IPS-18a (cell line): ENCODE measurements around the gene MTA1.

Experiments used
- H3K27ac ChIP-seq: one replicate; pipeline ENCODE4 v1.5.1; 2013; ENCODE audit warnings: low read length
- H3K27me3 ChIP-seq: one replicate; pipeline ENCODE4 v1.6.1; 2013; ENCODE audit warnings: mild to moderate bottlenecking, low read length; ENCODE audit not compliant: control insufficient read depth, insufficient read depth
- H3K36me3 ChIP-seq: one replicate; pipeline ENCODE4 v1.6.1; 2013; ENCODE audit warnings: low read depth, low read length; ENCODE audit not compliant: control insufficient read depth
- H3K4me1 ChIP-seq: one replicate; pipeline ENCODE4 v1.6.1; 2013; ENCODE audit warnings: low read depth, low read length; ENCODE audit not compliant: control insufficient read depth
- H3K4me3 ChIP-seq: one replicate; pipeline ENCODE4 v1.5.1; 2013; ENCODE audit warnings: low read length
- H3K9ac ChIP-seq: one replicate; pipeline ENCODE4 v1.6.1; 2013; ENCODE audit warnings: mild to moderate bottlenecking, low read length, moderate library complexity
- H3K9me3 ChIP-seq: one replicate; pipeline ENCODE4 v1.6.1; 2013; ENCODE audit warnings: low read depth, low read length; ENCODE audit not compliant: control insufficient read depth

MTA1 gene

GRCh38 chr14:105473677-105474482 lies 54.3 kb downstream of the MTA1 start:
- no peaks in the 10 kb centered on the region for H3K9me3 ChIP-seq
- peaks cover 4% of the 10 kb centered on the region for H3K36me3 ChIP-seq
- H3K4me1 ChIP-seq: peaks cover 7% of the 10 kb centered on the region
- H3K27ac ChIP-seq: no peak overlapping the region
- H3K9ac ChIP-seq: peak overlapping the region; percentile 50
- peak overlapping the region; percentile 44 for H3K4me3 ChIP-seq
- H3K27me3 ChIP-seq: peaks cover 42% of the 10 kb centered on the region

GRCh38 chr14:105474483-105475268 lies 55.0 kb downstream of the MTA1 start, which contains the start of gene CRIP2:
TSS of gene CRIP2 (plus strand) at chr14:105474821. CDS start at chr14:105474863, 42 bp downstream.
- H3K9me3 ChIP-seq: no peaks in the 10 kb centered on the region
- H3K27ac ChIP-seq: no peak within 1 kb of the TSS
- H3K4me1 ChIP-seq: peaks cover 7% of the 10 kb centered on the region
- H3K27me3 ChIP-seq: peaks cover 50% of the 10 kb centered on the region
- H3K36me3 ChIP-seq: no peaks in the 10 kb centered on the region
- peak within 1 kb of the TSS; percentile 45 for H3K4me3 ChIP-seq
- H3K9ac ChIP-seq: peak within 1 kb of the TSS; percentile 50

GRCh38 chr14:105475269-105476096 lies 55.9 kb downstream of the MTA1 start:
- Histone ChIP-seq H3K4me3 (peak overlapping the region; percentile 45), H3K4me1 (peaks cover 7% of the 10 kb centered on the region), H3K36me3 (no peaks in the 10 kb centered on the region), H3K27ac (no peak overlapping the region), H3K27me3 (peaks cover 58% of the 10 kb centered on the region), H3K9ac (no peak overlapping the region), H3K9me3 (no peaks in the 10 kb centered on the region)

- Histone ChIP-seq H3K9ac (no peak overlapping the region), H3K27me3 (peaks cover 66% of the 10 kb centered on the region)
Measured at GRCh38 chr14:105476097-105476830, 56.6 kb downstream of the MTA1 start.

GRCh38 chr14:105476831-105477659 lies 57.4 kb downstream of the MTA1 start:
- H3K9me3 ChIP-seq: no peaks in the 10 kb centered on the region
- H3K36me3 ChIP-seq: no peaks in the 10 kb centered on the region
- peaks cover 16% of the 10 kb centered on the region for H3K4me1 ChIP-seq
- H3K4me3 ChIP-seq: no peak overlapping the region
- no peak overlapping the region for H3K27ac ChIP-seq
- H3K27me3 ChIP-seq: peaks cover 73% of the 10 kb centered on the region
- H3K9ac ChIP-seq: no peak overlapping the region

More at GRCh38 chr14:105476097-105476830, 56.6 kb downstream of the MTA1 start:
- Histone ChIP-seq H3K9me3 (no peaks in the 10 kb centered on the region), H3K27ac (no peak overlapping the region), H3K4me3 (peak overlapping the region; percentile 45), H3K4me1 (peaks cover 11% of the 10 kb centered on the region), H3K36me3 (no peaks in the 10 kb centered on the region)

GRCh38 chr14:105477660-105478397 lies 58.2 kb downstream of the MTA1 start:
- Histone ChIP-seq H3K4me3 (no peak overlapping the region), H3K9me3 (no peaks in the 10 kb centered on the region), H3K9ac (no peak overlapping the region), H3K27ac (no peak overlapping the region), H3K4me1 (peaks cover 20% of the 10 kb centered on the region), H3K36me3 (no peaks in the 10 kb centered on the region), H3K27me3 (peaks cover 81% of the 10 kb centered on the region)

GRCh38 chr14:105478398-105479251 lies 59.0 kb downstream of the MTA1 start:
- Histone ChIP-seq H3K9me3 (no peaks in the 10 kb centered on the region), H3K27me3 (peaks cover 88% of the 10 kb centered on the region), H3K4me1 (peaks cover 19% of the 10 kb centered on the region), H3K36me3 (no peaks in the 10 kb centered on the region), H3K4me3 (peak overlapping the region; percentile 6), H3K27ac (no peak overlapping the region), H3K9ac (no peak overlapping the region)

GRCh38 chr14:105479431-105480158 lies 60.0 kb downstream of the MTA1 start:
- Histone ChIP-seq H3K4me3 (peak overlapping the region; percentile 6), H3K27ac (no peak overlapping the region), H3K4me1 (peaks cover 17% of the 10 kb centered on the region), H3K9me3 (no peaks in the 10 kb centered on the region), H3K36me3 (no peaks in the 10 kb centered on the region), H3K9ac (no peak overlapping the region), H3K27me3 (peaks cover 94% of the 10 kb centered on the region)
